Stimulated activated CD8-positive, alpha-beta memory T cell treated with anti-CD3 and anti-CD28 coated beads, Interleukin-4, amount 100 ng/mL, for 1 hour (primary cell): ENCODE measurements around the gene ZNF280B.
"Not testable (repeated sequence)": the region's sequence is repeated elsewhere in the genome, so short reads cannot be mapped to it uniquely, and the experiment has no call there.

Experiments
- DNase-seq, 2 donors: peaks; one replicate each; pipeline ENCODE4 v3.0.0-alpha.2; 2020; ENCODE audit warnings: low read depth in 2 of 2, low spot score in 1 of 2

ZNF280B gene

DNA sequence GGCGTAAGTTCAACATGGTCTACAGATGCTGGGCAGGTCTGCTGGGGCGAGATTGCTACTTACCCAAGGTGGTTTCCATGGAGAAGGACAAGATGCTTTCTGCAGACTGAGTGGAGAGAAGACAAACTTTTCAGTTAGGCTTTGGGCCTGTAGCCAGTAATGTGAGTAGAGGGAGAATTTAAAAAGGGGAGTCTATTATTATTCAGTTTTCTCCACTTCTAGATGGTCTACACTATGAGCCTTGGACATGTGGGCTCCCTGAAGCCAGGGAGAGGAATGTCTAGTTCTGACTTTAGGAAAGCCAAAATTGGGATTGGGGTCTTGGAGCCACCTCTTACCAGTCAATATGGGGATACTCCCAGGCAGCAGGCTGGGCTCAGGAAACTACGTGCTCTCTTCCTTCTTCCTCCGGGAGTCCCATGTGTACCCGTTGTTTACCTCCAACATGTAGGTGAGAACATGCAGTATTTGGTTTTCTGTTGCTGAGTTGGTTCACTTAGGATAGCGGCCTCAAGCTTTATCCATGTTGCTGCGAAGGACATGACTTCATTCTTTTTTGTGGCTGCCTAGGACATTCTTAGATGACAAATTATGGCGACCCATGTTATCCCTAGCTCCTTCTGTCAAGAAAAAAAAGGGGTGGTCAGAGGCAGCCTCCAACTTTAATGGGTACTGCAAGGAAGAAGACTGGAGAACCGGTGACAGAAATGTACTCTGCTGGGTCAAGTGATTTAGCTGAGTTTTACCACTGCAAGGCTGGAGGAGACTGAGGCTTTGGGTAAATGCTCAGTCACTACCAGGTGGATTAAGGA lies 26.3 kb upstream of the ZNF280B start:
- DNase-seq: no peak

GRCh38 chr22:22533863-22534262 lies 25.3 kb upstream of the ZNF280B start:
- DNase-seq: no peak

- no peak for DNase-seq
These were observed 24.9 kb upstream of the ZNF280B start for GRCh38 chr22:22533417-22533816.

DNA sequence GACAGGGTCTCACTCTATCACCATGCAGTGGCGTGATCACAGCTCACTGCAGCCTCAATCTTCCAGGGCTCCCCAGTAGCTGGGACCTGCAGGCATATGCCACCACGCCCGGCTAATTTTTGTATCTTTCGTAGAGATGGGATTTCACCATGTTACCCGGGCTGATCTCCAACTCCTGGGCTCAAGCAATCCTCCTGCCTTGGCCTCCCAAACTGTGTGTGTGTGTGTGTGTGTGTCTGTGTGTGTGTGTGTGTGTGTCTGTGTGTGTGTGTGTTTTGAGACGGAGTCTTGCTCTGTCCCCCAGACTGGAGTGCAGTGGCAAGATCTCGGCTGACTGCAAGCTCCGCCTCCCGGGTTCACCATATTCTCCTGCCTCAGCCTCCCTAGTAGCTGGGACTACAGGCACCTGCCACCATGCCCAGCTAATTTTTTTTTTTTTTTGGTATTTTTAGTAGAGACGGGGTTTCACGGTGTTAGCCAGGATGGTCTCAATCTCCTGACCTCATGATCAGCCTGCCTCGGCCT lies 24.1 kb upstream of the ZNF280B start:
- DNase-seq: not testable (repeated sequence)

- DNase-seq: no peak
These were observed 23.4 kb upstream of the ZNF280B start for GRCh38 chr22:22531770-22532546.

DNA sequence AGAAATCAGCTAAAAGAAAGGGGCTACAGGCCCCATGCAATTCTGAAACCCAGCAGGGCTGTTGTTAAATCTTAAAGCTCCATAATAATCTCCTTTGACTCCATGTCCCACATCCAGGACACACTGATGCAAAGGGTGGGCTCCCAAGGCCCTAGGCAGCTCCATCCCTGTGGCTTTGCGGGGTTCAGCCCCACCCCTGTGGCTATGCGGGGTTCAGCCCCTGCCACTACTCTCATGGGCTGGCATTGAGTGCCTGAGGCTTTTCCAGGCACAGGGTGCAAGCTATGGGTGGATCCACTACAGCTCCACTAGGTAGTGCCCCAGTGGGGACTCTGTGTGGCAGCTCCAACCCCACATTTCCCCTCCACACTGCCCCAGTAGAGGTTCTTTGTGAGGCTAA lies 20.2 kb upstream of the ZNF280B start:
- no peak for DNase-seq

DNA sequence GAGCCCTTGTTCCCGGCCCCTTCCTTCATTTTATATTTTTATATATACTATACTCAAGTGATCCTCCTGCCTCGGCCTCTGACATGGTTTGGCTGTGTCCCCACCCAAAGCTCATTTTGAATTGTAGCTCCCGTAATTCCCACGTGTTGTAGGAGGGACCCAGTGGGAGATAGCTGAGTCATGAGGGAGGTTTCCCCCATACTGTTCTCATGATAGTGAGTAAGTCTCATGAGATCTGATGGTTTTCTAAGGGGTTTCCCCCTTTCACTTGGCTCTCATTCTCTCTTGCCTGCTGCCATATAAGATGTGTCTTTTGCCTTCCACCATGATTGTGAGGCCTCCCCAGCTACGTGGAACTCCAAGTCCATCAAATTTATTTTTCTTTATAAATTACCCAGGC lies 18.8 kb upstream of the ZNF280B start:
- DNase-seq: no peak

GRCh38 chr22:22526125-22526912 lies 17.8 kb upstream of the ZNF280B start:
- no peak for DNase-seq

DNA sequence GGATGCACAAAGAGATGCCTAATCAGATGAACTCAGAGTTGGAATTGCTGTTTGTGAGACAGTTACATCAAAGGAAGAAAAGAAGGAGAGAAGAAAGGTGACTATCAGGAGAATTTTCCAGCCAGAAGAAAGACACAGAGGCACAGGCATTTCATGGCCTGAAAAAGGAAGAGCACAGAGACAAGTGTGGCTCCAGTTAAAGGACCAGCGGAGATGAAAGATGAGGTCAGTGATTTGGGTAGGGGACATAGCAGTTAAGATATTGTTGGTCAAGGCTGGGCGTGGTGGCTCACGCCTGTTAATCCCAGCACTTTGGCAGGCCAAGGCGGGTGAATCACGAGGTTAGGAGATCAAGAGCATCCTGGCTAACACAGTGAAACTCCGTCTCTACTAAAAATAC lies 15.0 kb upstream of the ZNF280B start:
- no peak for DNase-seq

GRCh38 chr22:22521631-22522030 lies 13.1 kb upstream of the ZNF280B start:
- no peak for DNase-seq

- DNase-seq: no peak
These were observed 12.4 kb upstream of the ZNF280B start for GRCh38 chr22:22520667-22521602.

GRCh38 chr22:22520020-22520656 lies 11.6 kb upstream of the ZNF280B start, which contains the start of gene ZNF280A:
Gene ZNF280A (minus strand): TSS chr22:22520270. CDS start chr22:22515630, 4,640 bp downstream.
- no peak for DNase-seq

- no peak for DNase-seq
These were observed 11.0 kb upstream of the ZNF280B start for GRCh38 chr22:22519591-22519990.

GRCh38 chr22:22516992-22517391 lies 8.4 kb upstream of the ZNF280B start:
- DNase-seq: no peak

- no peak for DNase-seq
These were observed 7.3 kb upstream of the ZNF280B start for GRCh38 chr22:22515890-22516289.

- DNase-seq: not testable (repeated sequence)
These were observed 5.9 kb upstream of the ZNF280B start for GRCh38 chr22:22514431-22514830.

DNA sequence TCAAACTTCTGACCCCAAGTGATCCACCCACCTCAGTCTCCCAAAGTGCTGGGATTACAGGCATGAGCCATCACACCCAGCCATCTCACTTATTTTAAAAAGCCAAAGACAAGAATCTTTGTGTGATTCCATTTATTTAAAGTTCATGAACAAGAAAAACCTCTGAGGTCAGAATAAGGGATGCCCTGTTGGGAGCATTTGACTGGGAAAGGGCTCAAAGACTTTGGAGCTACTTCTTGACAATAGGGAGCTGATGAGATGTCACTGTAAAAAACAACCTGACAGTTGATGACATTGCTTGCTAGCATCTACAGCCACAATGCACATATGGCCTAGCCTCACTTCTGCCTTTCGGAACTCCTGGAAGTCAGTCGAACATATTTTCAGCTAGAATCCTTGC lies 5.1 kb upstream of the ZNF280B start:
- DNase-seq: no peak

DNA sequence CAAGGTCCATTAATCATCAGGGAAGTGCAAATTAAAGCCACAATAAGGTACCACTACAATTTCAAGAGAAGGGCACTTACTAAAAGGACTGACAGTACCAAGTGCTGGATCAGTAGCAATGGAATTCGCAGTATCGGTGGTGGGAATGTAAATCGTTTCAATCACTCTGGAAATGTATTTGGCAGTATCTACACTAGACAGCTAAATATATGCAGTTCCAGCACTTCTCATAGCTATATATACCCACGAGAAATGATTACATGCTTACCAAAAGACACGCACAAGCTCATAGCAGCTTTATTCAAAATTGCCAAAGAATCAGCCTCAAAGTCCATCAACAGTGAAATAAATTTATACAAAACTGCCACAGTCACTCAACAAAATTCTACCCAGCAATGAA lies 4.4 kb upstream of the ZNF280B start:
- no peak for DNase-seq

DNA sequence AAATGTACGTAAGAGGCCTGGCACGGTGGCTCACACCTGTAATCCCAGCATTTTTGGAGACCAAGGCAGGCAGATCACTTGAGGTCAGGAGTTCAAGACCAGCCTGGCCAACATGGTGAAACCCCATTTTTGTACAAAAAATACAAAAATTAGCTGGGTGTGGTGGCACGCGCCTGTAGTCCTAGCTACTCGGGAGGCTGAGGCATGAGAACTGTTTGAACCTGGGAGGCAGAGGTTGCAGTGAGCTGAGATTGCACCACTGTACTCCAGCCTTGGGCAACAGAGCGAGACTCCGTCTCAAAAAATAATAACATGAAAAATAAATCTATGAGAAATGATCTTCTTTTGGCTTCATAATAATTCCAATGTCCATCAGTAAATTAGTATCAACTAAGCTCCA lies 2.3 kb upstream of the ZNF280B start:
- DNase-seq: not testable (repeated sequence)

GRCh38 chr22:22509912-22510311 lies 1.4 kb upstream of the ZNF280B start:
- DNase-seq: not testable (repeated sequence)
